HG02938 (cell line): ENCODE results near the gene NSDHL.

ENCODE experiments used
- ATAC-seq: cut with Tn5 transposase; IDR thresholded peaks from one replicate; pipeline ENCODE4 v1.9.1; 2021; ENCODE audit warnings: mild to moderate bottlenecking, moderate library complexity; ENCODE audit not compliant: unreplicated experiment

NSDHL gene

DNA sequence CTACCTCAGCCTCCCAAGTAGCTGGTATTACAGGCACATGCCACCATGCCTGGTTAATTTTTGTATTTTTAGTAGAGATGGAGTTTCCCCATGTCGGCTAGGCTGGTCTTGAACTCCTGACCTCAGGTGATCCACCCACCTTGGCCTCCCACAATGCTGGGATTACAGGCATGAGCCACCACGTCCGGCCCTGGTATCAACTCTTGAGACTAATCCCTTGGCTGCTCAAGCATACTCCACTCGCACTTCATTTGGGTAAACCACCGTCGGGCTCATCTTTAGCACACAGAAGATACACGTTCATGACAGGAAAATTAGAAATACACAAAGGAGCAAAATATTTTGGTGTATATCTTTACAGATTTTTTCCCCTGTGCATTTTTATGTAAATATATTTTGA, 79.2 kb downstream of the NSDHL start:
- ATAC-seq, result peak; percentile 79

DNA sequence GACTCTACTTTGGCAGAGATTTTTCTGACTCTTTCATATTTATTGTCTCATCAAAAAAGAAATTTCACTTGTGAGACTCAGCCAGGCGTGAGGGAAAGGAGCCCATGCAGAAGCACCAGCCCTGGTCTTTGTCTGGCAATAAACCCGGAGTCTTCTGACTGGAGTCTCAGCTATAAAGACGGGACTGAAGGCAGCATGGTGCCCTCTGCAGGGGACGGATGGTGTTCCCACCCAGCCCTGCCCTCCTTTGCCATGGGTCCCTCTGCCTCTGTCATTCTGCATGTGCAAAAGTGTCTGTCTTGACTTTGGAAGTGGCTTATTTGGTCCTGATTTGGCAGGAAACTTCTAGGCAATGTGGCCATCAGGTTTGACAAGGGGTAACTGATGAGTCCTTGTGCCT, 81.2 kb downstream of the NSDHL start:
- ATAC-seq, result no peak

DNA sequence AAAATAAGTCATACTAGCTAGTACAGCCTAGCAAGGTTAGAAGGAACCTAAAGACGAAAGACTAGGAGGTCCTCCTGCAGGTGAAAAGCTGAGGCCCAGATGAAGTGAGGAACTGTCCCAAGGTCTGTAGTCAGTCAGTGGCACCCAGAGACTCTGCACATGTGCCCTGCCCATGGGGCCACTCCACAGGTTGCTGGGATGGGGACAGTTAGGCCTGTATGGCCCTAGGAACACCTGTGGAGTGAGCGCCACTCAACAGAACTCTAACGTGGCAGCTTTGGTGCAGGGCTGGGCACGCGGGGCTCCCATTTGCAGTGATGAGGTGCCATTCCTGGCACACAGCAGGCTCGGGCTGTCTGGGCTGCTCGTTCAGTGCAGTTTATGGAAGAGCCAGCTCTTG, 81.8 kb downstream of the NSDHL start:
- ATAC-seq, result no peak

DNA sequence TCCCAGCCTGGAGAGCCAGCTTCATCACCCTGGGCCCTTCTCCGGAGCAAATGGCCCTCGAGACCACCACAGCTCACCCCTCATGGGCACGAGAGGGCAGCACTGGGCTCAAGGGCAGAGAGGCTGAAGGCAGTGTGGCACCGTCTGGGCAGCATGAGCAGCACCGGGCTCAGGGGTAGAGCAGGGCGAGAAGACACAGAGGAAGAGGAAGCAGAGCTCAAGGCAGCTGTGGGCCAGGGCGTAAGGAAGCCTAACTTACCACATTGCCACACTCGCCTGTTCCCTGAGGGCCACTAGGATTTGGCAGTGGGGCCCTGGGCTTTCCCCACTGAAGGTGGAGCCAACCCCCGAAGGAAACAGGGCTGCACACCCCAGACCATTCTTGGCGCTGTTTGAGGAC, 82.5 kb downstream of the NSDHL start:
- no peak for ATAC-seq

DNA sequence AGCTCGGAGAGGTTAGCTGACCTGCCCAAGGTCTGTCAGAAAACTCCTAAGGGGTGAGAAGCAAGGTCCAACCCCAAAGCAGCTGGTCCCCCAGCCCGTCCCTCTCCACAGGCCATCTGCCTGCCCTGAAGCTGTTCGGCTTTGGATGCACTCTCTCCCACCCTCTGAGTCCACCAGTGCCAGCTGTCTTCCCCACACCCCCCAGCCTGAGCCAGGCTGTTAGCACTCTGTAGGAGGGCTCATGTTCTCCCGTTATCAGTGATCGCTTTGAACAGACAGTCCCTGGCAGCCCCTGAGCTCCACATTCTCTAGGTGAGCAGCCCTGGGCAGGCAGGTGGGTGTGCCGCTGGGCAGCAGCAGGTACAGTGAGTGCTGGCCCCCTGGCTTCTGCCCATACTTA, 83.0 kb downstream of the NSDHL start:
- ATAC-seq, result no peak

DNA sequence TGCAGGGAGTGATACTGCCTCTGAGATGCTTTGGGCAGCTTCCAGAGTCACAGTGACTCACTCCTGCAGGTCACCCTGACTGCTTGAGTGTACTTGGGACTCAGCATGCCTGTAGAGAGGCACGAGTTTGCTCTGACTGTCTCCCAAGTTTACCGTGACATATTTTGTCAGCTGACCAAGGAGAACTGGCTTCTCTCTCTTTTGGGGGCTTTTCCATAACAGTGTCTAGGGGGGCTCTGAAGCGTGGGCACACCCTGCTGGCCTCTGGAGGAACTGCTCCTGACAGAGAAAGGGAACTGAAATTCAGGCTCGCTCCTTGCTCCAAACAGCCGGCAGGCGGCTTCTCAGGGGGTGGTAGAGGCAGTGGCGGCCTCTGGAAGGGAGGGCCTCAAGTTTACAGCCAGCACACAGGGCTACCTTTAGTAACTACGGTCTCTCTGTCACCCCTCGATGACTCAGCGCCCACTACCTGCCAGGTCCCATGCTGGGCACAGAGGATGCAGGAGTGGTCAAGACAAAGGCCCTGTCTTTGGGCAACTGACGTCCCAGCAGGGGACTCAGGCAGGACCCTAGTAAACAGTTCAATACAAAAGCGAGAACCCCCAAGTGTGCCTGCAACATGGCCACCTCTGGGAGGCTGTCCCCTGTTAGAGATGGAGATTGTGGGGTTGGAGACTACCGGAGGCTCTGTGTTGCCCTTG, 84.8 kb downstream of the NSDHL start:
- peak; percentile 91 for ATAC-seq

DNA sequence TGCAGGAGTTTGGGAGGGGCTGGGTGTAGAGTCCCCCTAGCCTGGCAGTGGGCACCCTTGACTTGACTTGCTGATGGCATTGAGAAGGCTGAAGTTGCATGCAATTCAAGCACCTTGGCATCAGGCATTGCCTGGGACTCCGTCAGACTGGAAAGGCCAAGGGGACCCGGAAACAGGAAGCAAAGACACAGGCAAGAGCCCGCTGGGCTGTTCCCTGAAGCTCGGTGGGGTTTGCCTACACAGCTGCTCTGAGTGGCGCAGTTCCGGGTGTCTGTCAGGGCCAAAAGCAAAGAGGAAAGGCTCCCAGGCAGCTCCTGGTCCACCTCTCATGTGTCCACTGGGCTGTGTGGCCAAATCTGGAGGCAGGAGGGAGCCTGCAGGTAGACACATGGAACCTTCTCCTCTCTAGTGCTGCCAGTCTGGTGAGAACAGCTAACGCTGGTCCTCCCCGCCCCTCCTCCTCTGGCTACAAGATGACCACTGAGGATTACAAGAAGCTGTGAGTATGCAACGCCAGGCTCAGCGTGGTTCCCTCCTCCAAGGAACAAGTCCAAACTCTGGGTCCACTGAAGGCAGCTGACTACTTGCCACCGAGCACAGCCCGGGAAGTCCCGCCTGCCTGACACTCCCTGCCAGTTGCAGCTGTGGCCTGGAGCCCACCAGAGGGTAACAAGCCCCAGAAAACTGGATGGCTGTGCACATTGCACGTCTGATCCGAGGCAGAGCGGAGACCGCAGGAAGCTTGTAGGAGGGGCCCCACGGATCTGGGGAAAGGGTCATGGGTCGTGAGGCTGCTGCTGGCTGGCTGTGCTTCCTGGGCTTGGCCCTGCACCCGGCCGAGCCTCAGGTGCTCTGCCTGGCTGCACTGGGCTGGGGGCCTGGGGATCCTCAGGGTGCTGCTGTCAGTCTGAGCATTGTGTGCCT, 87.1 kb downstream of the NSDHL start:
- ATAC-seq, result no peak

DNA sequence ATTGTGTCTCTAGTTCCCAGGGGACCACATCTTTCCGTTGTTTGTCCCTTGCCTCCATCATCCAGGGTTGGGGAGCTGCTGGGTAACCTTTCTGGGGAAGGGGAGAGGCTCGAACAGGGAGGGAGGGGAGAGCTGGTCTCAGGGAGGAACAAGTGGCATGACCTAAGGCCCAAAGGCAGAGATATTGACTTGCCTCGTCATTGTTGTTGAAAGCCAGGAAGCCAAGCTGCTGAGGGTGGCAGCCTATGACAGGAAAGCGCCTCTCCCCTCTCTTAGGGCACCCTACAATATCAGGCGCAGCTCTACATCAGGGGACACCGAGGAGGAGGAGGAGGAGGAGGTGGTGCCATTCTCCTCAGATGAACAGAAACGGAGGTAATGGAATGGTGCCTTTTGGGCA, 87.8 kb downstream of the NSDHL start:
- no peak for ATAC-seq
